Endothelial cell of umbilical vein (primary cell): ENCODE measurements around the gene PTPN23. TPM values are rescaled to one million over a fixed set of nuclear protein-coding genes. Genes with fewer than 3 reads are reported as not detected.

Experiments
- BruUV-seq: library from RNA; stranded (reverse); fragments of 400-500 nt; replicated peaks from 2 replicates; lab custom pipeline; 2021; lab: Mats Ljungman, UMichigan
- CTCF ChIA-PET: fragments of 300-600, 350-600 bp; sonication (Branson Sonifier 250); formaldehyde crosslinking; loops from one replicate; lab custom pipeline; 2021; ENCODE audit warnings: antibody characterized with exemption, inconsistent platforms; lab: Charles Lee
- POLR2A ChIA-PET: fragments of 300-600, 350-600 bp; sonication (Branson Sonifier 250); formaldehyde crosslinking; loops from one replicate; lab custom pipeline; 2021; ENCODE audit warnings: antibody characterized with exemption, inconsistent platforms; lab: Charles Lee
- DNase-seq: peaks from one replicate; pipeline ENCODE4 v3.0.0-alpha.2; 2011; ENCODE audit warnings: low read depth, low spot score
- FAIRE-seq: peaks from 2 replicates; lab custom pipeline; 2011; peaks lifted over from hg19 to GRCh38; lab: Jason Lieb, UNC
- H2AFZ ChIP-seq: 2 replicates; pipeline ENCODE4 v1.6.0; 2012; ENCODE audit warnings: low read depth, low read length, control low read depth, inconsistent platforms
- H3K27ac ChIP-seq: 2 replicates; pipeline ENCODE4 v1.5.1; 2011; ENCODE audit warnings: low read depth, mild to moderate bottlenecking, control low read depth, low read length, moderate library complexity; ENCODE audit not compliant: insufficient read depth
- H3K27me3 ChIP-seq, 2 experiments: 2 replicates each; pipeline versions ENCODE4 v1.6.0 to v1.6.1; 2011; ENCODE audit warnings: low read length in 2 of 2, mixed read lengths in 1 of 2; ENCODE audit not compliant: control insufficient read depth in 2 of 2, insufficient read depth in 2 of 2
- H3K36me3 ChIP-seq, 2 experiments: 2 replicates in 1 of 2; 3 replicates in 1 of 2; pipeline ENCODE4 v1.5.1; 2011; ENCODE audit warnings: low read length in 2 of 2, mild to moderate bottlenecking in 1 of 2, moderate library complexity in 1 of 2; ENCODE audit not compliant: control insufficient read depth in 2 of 2, insufficient read depth in 2 of 2; ENCODE audit errors: extremely low read depth in 1 of 2
- H3K4me1 ChIP-seq: 3 replicates; pipeline ENCODE4 v1.5.1; 2011; ENCODE audit warnings: mild to moderate bottlenecking, low read length; ENCODE audit not compliant: control insufficient read depth, insufficient read depth; ENCODE audit errors: extremely low read depth
- H3K4me2 ChIP-seq: 2 replicates; pipeline ENCODE4 v1.6.1; 2011; ENCODE audit warnings: low read length, control low read depth, mixed read lengths; ENCODE audit not compliant: insufficient read depth
- H3K4me3 ChIP-seq, 3 experiments: fragments of 200-600 bp in 1 of 3; sonication (generic), shearing (Covaris generic) in 1 of 3; replicated peaks in 1 of 3; 2 replicates each; pipeline ENCODE4 v1.5.1; 2011 to 2016; ENCODE audit warnings: control low read depth in 3 of 3, low read length in 3 of 3, mild to moderate bottlenecking in 2 of 3, inconsistent platforms in 1 of 3, low read depth in 1 of 3, moderate library complexity in 1 of 3; ENCODE audit not compliant: insufficient read depth in 1 of 3
- H3K79me2 ChIP-seq: 2 replicates; pipeline ENCODE4 v1.6.0; 2012; ENCODE audit warnings: low read length, inconsistent platforms; ENCODE audit not compliant: control insufficient read depth, insufficient read depth
- H3K9ac ChIP-seq: replicated peaks from 2 replicates; pipeline ENCODE3; 2011; ENCODE audit warnings: low read length, control low read depth; ENCODE audit not compliant: insufficient read depth; ENCODE audit errors: extremely low read depth
- H3K9me1 ChIP-seq: replicated peaks from 3 replicates; pipeline ENCODE4 v1.6.0; 2011; ENCODE audit warnings: mild to moderate bottlenecking, low read length; ENCODE audit not compliant: control insufficient read depth, insufficient read depth; ENCODE audit errors: extremely low read depth
- H3K9me3 ChIP-seq: replicated peaks from 2 replicates; pipeline ENCODE4 v1.5.1; 2012; ENCODE audit warnings: low read length, inconsistent platforms; ENCODE audit not compliant: control insufficient read depth, insufficient read depth
- H4K20me1 ChIP-seq: replicated peaks from 2 replicates; pipeline ENCODE3; 2011; ENCODE audit warnings: mild to moderate bottlenecking, low read length; ENCODE audit not compliant: control insufficient read depth, insufficient read depth; ENCODE audit errors: extremely low read depth
- EZH2 ChIP-seq: IDR thresholded peaks from 2 replicates; pipeline ENCODE4 v1.6.1; 2012; ENCODE audit warnings: borderline replicate concordance, low read depth, mild to moderate bottlenecking, moderate library complexity, low read length, inconsistent platforms; ENCODE audit not compliant: severe bottlenecking
- FOS ChIP-seq: IDR thresholded peaks from 2 replicates; pipeline ENCODE4 v1.6.1; 2011; ENCODE audit warnings: mild to moderate bottlenecking, low read length, moderate library complexity, borderline replicate concordance; ENCODE audit not compliant: insufficient read depth
- GATA2 ChIP-seq: IDR thresholded peaks from 2 replicates; pipeline ENCODE4 v1.7.0; 2011; ENCODE audit warnings: low read depth, mild to moderate bottlenecking, moderate library complexity, mixed read lengths, low read length; ENCODE audit not compliant: insufficient read length, insufficient read depth
- MYC ChIP-seq: IDR thresholded peaks from one replicate; pipeline ENCODE4 v1.6.1; 2011; ENCODE audit warnings: mild to moderate bottlenecking, low read depth, low read length
- POLR2A ChIP-seq: IDR thresholded peaks from 2 replicates; pipeline ENCODE4 v1.6.1; 2012; ENCODE audit warnings: low read depth, mild to moderate bottlenecking, control low read depth, low read length
- POLR2AphosphoS5 ChIP-seq: IDR thresholded peaks from 2 replicates; pipeline ENCODE4 v1.6.1; 2012; ENCODE audit warnings: low read depth, mild to moderate bottlenecking, control low read depth, low read length, moderate library complexity; ENCODE audit not compliant: insufficient read depth
- dilution Hi-C: fragments of 300-500 bp; cut with MboI; formaldehyde crosslinking; loops from one replicate; pipeline ENCODE4 v1.15.0; 2019; ENCODE audit warnings: low sequenced_read_pairs; ENCODE audit not compliant: extremely low pct_ligation_motif_present
- intact Hi-C: fragments of 100-400 bp; cut with micrococcal nuclease; formaldehyde crosslinking; loops from one replicate; pipeline ENCODE4 v1.10.0; 2022
- polyA plus RNA-seq, 4 experiments: library from polyadenylated mRNA; depleted of rRNA in 3 of 4; stranded (reverse) in 3 of 4; unstranded in 1 of 4; fragments of >200 nt; gene quantifications; 2 replicates each; pipeline versions ENCODE4 v1.2.1 to v1.2.3, GENCODE V29; 2011 to 2012; ENCODE audit warnings: missing spikeins in 1 of 4
- total RNA-seq: library from RNA; stranded (reverse); gene quantifications from 2 replicates; pipeline ENCODE4 v1.2.3, GENCODE V29; 2021
- TF ChIP-seq, protein P1 (sequence below): IDR thresholded peaks from 2 replicates; pipeline ENCODE4 v1.6.1; 2011; ENCODE audit not compliant: insufficient read depth, insufficient read length

Gene PTPN23
- total and polyA plus RNA-seq, 2 donors (not counting 3 experiments of a cell fraction or from before 2014, with no cell fraction given): 8.5 to 63.5 TPM

DNA sequence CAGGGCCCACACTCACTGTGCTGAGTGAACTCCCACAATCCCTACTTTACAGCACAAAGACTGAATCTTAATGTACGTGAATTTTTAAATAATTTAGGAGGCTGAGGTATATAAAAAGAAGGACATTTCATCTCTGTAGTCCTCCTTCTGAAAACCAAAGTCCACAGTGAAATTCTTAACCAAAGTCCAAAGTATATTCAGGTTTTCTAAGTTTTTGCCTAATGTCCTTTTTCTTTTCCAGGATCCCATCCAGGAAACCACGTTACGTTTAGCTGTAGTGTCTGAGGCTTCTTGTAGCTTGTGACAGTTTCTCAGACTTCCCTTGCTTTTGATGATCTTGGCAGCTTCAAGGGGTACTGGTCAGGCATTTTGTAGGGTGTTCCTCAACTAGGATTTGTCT lies 50.4 kb downstream of the PTPN23 start:
- Histone ChIP-seq H3K79me2 (no peaks in the 10 kb centered on the region), H3K9me1 (no peaks in the 10 kb centered on the region), H4K20me1 (no peaks in the 10 kb centered on the region), H3K27ac (no peak overlapping the region), H2AFZ (no peak overlapping the region), H3K4me3 (no peak overlapping the region), H3K9me3 (no peaks in the 10 kb centered on the region), H3K4me1 (no peaks in the 10 kb centered on the region), H3K36me3 (peaks cover 0 to 13% of the 10 kb centered on the region in 2 experiments), H3K9ac (no peak overlapping the region), H3K4me2 (no peak overlapping the region), H3K27me3 (no peaks in the 10 kb centered on the region)
- CTCF ChIA-PET: interaction anchor here (0.7 kb wide), 1 partner anchor 10 kb away, joined by 4 read pairs; no protein-coding TSS in a partner anchor
- no TSS peak for BruUV-seq
- TF ChIP-seq MYC (no peak), EZH2 (no peak), GATA2 (no peak), FOS (no peak)
- dilution Hi-C loops: no loop called here
- no peak for FAIRE-seq
- intact Hi-C loops: no loop called here
- POLR2A ChIA-PET: no interaction called here
- no peak for DNase-seq

DNA sequence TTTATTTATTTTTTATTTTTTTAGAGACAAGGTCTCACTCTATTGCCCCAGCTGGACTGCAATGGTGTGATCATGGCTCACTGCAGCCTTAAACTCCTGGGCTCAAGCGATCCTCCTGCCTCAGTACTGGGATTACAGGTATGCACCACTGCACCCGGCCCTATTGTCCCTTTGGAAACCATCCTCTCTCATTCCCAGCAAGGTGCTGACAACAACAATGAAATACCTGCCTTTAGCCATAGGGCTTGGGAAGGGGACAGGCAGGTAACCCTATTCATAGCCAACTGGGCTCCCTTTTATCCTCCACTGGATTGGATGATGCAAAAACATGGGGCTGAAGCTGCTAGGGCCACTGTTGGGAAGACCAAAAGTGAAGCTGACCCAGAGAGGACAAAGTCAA lies 51.9 kb downstream of the PTPN23 start:
- Histone ChIP-seq H4K20me1 (no peaks in the 10 kb centered on the region), H3K27me3 (no peaks in the 10 kb centered on the region), H3K9me3 (no peaks in the 10 kb centered on the region), H3K9me1 (no peaks in the 10 kb centered on the region), H3K27ac (no peak overlapping the region), H3K9ac (no peak overlapping the region), H3K4me1 (no peaks in the 10 kb centered on the region), H3K4me2 (no peak overlapping the region), H2AFZ (no peak overlapping the region), H3K79me2 (no peaks in the 10 kb centered on the region), H3K4me3 (no peak overlapping the region), H3K36me3 (peaks cover 0 to 6% of the 10 kb centered on the region in 2 experiments)
- FAIRE-seq (no peak), DNase-seq (no peak)
- CTCF ChIA-PET: interaction anchor here (0.6 kb wide), 1 partner anchor 56 kb away, joined by 3 read pairs; no protein-coding TSS in a partner anchor
- TF ChIP-seq EZH2 (no peak), POLR2AphosphoS5 (no peak), POLR2A (no peak), MYC (no peak), GATA2 (no peak)
- TF ChIP-seq, protein P1, sequence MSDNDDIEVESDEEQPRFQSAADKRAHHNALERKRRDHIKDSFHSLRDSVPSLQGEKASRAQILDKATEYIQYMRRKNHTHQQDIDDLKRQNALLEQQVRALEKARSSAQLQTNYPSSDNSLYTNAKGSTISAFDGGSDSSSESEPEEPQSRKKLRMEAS: no peak
- POLR2A ChIA-PET: no interaction called here
- dilution Hi-C loops: no loop called here
- no TSS peak for BruUV-seq
- intact Hi-C loops: no loop called here
